ENCODE data around the gene KANSL1.
"Not testable (repeated sequence)": the region's sequence is repeated elsewhere in the genome, so short reads cannot be mapped to it uniquely, and the experiment has no call there.

The KANSL1 gene

DNA sequence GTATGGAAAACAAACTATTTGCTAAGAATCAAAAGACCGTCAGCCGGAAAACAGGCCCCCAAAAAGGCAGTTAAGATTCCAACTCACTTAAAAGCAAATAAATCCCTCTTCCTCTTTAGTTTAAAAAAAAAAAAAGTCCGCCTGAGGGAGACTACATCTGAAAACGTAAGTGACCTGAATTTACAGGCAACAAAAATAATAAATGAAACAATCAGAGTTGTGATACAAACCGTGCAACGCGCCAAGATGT lies 1.1 kb downstream of the KANSL1 start:
- DNase-seq (ENCODE audit: low spot score), result no peak

- peak; percentile 50 for DNase-seq (ENCODE audit: low spot score)
These were observed 1.7 kb downstream of the KANSL1 start for GRCh38 chr17:46191322-46192188.

DNA sequence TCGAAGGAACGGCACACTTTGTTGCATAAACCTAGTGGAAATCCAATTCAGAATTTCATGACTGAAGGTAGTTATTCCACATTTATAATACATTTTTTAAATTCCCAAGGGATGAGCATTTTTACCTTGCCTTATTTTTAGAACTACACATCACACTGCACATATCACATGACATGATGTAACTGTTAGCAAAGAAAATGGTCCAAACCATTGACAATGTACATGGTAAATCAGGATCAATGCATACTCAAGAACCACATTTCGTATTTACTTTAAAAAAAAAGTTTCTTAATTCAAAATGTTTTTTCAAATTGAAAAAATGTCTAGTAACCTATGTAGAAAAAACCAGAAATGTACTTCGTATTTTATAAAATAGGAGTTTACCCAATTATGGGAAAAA lies 2.5 kb downstream of the KANSL1 start:
- DNase-seq (ENCODE audit: low spot score), result no peak

DNA sequence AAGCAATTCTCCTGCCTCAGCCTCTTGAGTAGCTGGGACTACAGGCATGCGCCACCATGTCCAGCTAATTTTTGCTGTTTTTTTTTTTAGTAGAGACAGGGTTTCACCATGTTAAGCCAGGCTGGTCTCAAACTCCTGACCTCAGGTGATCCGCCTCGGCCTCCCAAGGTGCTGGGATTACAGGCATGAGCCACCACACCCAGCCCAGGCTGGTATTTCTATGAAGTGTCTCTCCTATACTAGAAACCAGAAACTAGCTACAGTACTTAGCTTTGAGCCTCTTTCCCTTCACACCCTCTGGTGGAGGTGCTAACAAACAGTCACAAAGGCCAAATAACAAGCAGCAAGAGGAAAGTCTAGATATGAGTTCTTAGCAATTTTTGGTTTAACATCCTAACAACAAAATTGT lies 6.4 kb downstream of the KANSL1 start:
- DNase-seq (ENCODE audit: low spot score), result peak; percentile 20

- DNase-seq (ENCODE audit: low spot score), result no peak
These were observed 8.5 kb downstream of the KANSL1 start for GRCh38 chr17:46184696-46185095.

DNA sequence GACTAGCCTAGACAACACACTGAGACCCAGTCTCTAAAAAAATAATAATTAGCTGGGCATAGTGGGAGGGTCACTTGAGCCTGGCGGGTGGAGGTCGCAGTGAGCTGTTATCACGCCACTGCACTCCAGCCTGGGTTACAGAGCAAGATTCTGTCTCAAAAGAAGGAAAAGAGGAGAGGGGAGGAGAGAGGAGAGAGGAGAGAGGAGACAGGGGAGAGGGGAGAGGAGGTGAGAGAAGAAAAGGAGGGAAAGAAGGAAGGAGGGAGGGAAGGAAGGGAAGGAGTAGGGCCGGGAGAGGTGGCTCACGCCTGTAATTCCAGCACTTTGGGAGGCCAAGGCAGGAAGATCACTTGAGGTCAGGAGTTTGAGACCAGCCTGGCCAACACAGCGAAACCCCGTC lies 9.8 kb downstream of the KANSL1 start:
- DNase-seq (ENCODE audit: low spot score), result not testable (repeated sequence)

DNA sequence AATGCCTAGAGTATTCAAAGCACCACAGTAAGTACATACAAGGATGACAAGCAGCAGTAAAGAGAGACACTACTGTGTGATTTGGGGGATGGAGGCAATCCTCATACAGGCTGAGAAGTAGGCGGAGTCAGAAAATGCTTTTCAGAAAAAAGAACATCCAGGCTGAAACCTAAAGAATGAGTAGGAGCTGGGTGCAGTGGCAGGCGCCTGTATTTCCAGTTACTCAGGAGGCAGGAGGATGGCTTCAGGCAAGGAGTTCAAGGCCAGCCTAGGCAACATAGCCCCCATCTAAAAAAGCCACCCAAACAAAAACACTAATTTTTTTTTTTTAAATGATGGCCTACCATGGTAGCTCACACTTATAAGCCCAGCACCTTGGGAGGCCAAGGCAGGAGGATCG lies 10.3 kb downstream of the KANSL1 start:
- DNase-seq (ENCODE audit: low spot score), result no peak

DNA sequence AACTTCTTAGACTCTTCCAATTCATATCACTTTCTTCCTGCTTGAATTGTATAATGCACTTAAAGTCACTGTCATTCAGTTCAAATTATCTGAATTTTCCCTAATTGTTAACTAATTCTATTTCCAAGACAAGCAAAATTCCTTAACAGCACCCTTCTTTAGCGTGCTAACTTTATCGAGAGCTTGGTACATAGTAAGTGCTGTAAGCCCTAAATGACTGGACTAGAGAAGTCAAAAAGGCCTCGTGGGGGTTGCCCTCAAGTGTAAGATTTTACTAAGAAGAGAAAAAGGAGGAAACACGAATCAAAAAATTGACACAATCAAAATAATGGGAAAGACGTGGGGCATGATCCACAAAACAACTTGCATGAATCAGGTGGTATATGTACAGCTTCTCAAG lies 11.3 kb downstream of the KANSL1 start:
- no peak for DNase-seq (ENCODE audit: low spot score)

DNA sequence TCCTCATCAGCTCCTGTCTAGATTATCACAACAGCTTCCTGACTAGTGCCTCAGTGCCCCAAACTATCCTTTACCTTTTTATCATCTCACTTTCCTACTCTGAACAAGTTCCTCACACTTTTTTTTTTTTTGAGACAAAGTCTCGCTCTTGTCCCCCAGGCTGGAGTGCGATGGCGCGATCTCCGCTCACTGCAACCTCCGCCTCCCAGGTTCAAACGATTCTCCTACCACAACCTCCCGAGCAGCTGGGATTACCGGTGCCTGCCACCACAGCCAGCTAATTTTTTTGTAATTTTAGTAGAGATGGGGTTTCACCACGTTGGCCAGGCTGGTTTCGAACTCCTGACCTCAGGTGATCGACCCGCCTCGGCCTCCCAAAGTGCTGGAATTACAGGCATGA lies 11.9 kb downstream of the KANSL1 start:
- DNase-seq (ENCODE audit: low spot score), result not testable (repeated sequence)

GRCh38 chr17:46180892-46181274 lies 12.3 kb downstream of the KANSL1 start:
- DNase-seq (ENCODE audit: low spot score), result no peak

- DNase-seq (ENCODE audit: low spot score), result not testable (repeated sequence)
These were observed 12.9 kb downstream of the KANSL1 start for GRCh38 chr17:46180185-46180891.

GRCh38 chr17:46179375-46179999 lies 13.7 kb downstream of the KANSL1 start:
- no peak for DNase-seq (ENCODE audit: low spot score)

DNA sequence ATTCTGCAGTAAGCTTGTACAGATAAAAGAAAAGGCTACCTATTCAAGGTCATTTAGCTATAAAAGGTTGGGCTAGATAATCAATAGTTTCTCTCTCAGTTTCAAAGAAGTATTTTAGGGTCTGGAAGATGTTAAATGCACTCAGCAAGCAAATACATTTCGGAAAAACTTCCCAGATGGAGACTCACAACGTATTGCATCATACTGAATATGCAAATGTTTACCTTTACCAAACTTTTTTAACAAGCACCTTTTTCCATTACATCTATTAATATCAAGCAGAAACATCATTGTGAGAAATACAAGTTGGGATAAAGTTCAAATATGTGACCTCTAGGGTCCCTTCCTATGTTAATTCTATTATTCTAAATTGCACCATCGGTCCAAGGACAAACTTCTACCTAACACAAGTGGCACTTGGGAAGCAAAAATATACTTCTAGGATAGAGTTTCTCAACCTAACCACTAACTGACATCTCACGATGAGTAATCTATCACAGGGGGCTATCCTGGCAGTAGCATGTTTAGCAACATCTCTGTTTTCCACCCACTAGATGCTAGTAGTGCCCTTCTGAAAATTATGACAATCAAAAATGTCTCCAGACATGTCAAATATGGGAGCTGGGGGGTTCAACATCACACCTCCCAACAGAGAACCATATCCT lies 14.5 kb downstream of the KANSL1 start:
- no peak for DNase-seq (ENCODE audit: low spot score)

GRCh38 chr17:46176975-46177374 lies 16.3 kb downstream of the KANSL1 start:
- no peak for DNase-seq (ENCODE audit: low spot score)

- DNase-seq (ENCODE audit: low spot score), result peak; percentile 35
These were observed 17.3 kb downstream of the KANSL1 start for GRCh38 chr17:46175891-46176290.

DNA sequence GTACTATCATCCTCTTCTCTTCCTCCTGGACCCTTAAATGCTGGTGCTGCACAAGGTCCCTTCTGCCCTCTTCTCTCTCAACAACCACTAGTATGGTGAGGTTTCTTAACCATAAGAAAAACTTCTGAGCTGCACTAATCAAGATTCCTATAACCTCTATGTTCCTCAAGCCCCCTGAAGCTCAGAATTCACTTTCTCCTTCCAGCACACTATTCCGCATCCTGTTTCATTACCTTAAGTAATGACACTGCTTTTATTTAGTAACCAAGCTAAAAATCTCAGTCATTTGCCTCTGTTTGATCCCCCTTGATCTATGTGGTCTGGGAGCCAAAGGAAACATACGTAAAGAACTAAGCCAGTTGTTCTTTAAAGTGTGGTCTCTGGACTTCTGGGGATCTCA lies 20.1 kb downstream of the KANSL1 start:
- no peak for DNase-seq (ENCODE audit: low spot score)

- DNase-seq (ENCODE audit: low spot score), result no peak
These were observed 21.3 kb downstream of the KANSL1 start for GRCh38 chr17:46171939-46172338.

DNA sequence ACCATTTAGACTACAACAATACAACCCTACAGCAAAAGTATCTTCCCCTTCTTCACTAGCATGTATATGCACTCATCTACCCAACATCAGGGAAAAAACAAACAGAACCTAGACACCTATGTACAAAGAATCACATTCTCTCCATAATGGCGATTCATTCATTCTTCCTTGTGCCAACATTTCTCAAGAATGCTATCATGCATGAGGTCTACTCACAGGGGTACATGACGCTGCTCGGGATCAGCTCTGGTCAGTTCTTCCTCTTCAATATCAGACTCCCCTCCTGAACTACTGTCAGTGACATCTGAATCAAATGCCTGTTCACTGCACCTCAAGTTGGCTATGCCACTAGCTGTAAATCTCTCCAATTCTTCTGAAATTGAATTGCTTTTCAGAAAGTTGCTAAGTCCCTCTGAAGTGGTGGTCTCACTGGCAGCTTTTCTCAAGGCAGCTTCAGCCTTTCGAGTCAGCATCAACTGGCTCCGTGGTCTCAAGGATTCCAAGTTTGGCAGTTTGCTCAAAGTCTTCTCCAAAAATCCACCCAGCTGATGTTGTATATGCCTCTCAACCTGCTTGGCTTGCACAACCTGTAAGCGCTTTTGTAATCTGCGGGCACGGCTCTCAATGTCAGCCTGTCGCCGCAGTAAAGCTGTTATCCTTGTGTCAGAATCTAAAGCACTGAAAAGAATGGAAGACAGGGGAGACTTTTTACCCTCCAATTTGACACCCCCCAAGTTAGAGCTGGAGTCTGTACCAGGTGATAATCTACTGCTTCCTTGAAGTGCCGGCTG lies 22.4 kb downstream of the KANSL1 start:
- no peak for DNase-seq (ENCODE audit: low spot score)

DNA sequence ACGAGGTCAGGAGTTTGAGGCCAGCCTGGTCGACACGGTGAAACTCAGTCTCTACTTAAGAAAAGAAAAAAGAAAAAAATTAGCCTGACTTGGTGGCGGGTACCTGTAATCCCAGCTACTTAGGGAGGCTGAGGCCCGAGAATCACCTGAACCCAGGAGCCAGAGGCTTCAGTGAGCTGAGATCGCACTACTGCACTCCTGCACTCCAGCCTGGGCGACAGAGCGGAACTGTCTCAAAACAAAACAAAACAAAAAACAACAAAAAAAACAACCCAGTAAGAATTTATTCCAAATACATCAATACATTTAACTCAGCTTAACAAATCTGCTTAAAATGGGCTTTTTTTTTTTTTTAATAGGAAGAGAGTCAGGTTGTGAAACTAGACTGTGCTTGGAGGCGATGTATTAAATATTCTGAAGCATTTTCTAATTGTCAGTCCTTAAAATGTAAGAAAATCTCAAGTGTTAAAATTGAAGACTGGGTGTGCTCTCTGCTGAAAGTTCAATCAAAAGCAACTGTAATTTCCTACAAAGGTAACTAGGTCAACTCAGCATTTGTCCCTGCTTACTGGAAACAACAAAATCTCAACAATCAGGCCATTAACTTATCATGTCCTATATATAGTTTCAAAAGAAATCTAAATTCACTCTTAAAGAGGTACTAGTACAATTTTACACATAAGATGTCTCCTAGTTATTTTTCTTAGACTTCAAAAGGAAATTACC lies 23.2 kb downstream of the KANSL1 start:
- DNase-seq (ENCODE audit: low spot score), result no peak

DNA sequence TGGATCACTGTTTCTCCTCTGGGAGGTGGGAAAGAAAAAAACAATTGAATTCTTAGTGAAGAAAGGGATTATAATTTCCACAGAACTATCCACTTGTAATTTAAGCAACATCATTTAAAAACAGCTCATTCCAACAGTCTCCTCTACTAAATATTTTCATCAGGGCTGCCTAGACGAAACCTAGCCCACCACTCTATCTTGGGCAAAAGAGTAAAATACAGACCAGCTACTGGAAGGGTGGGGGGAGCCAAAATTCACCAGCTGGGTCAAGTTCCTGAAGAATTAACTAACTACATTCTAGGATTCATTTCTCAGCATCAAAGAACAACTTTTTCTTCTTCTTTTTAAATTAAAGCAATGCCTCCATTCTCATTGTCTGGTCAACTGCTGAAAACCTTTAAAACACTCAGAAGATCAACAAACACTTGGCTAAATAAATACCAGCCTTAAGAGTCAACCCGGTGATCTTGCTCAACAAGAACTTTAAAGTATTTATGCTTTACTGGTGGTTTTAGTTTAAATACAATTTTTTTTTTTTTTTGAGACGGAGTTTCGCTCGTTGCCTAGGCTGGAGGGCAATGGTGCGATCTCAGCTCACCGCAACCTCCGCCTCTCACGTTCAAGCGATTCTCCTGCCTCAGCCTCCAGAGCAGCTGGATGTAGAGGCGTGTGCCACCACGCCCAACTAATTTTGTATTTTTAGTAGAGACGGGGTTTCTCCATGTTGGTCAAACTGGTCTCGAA lies 25.2 kb downstream of the KANSL1 start:
- peak; percentile 44 for DNase-seq (ENCODE audit: low spot score)

- no peak for DNase-seq (ENCODE audit: low spot score)
These were observed 26.0 kb downstream of the KANSL1 start for GRCh38 chr17:46167267-46167666.

Measured in GM03348 (cell line).